Mucosa of rectum (tissue), 2 donors: ENCODE data around the gene RASAL2.

Experiments
- H3K27ac ChIP-seq, 2 donors: one replicate each; pipeline ENCODE4 v1.7.0; 2013; ENCODE audit warnings: inconsistent platforms in 2 of 2, low read depth in 2 of 2, low read length in 2 of 2
- H3K27me3 ChIP-seq, 2 donors: one replicate each; pipeline ENCODE4 v1.7.0; 2013; ENCODE audit warnings: low read length in 2 of 2; ENCODE audit not compliant: control insufficient read depth in 2 of 2, insufficient read depth in 2 of 2
- H3K36me3 ChIP-seq, 2 donors: one replicate each; pipeline ENCODE4 v1.7.0; 2013; ENCODE audit warnings: low read length in 2 of 2; ENCODE audit not compliant: control insufficient read depth in 2 of 2, insufficient read depth in 2 of 2
- H3K4me1 ChIP-seq, 2 donors: one replicate each; pipeline ENCODE4 v1.7.0; 2013; ENCODE audit warnings: low read length in 2 of 2, mild to moderate bottlenecking in 1 of 2; ENCODE audit not compliant: control insufficient read depth in 2 of 2, insufficient read depth in 2 of 2
- H3K4me3 ChIP-seq, 2 donors: one replicate each; pipeline ENCODE4 v1.7.0; 2013; ENCODE audit warnings: low read length in 2 of 2
- H3K9ac ChIP-seq, 2 donors: one replicate each; pipeline ENCODE4 v1.7.0; 2013; ENCODE audit warnings: low read length in 2 of 2, low read depth in 1 of 2, mild to moderate bottlenecking in 1 of 2
- H3K9me3 ChIP-seq, 2 donors: one replicate each; pipeline ENCODE4 v1.7.0; 2013; ENCODE audit warnings: low read length in 2 of 2; ENCODE audit not compliant: control insufficient read depth in 2 of 2
- donor health status: healthy.
- donor health status: Normal muscosa, but diverticular disease.

The RASAL2 gene

GRCh38 chr1:178442925-178443324 lies 349.0 kb downstream of the RASAL2 start:
- Histone ChIP-seq H3K4me3 (no peak overlapping the region), H3K9ac (no peak overlapping the region), H3K27me3 (no peaks in the 10 kb centered on the region), H3K4me1 (no peaks in the 10 kb centered on the region), H3K27ac (no peak overlapping the region), H3K36me3 (peaks cover 9 to 16% of the 10 kb centered on the region in 2 donors), H3K9me3 (no peaks in the 10 kb centered on the region)

DNA sequence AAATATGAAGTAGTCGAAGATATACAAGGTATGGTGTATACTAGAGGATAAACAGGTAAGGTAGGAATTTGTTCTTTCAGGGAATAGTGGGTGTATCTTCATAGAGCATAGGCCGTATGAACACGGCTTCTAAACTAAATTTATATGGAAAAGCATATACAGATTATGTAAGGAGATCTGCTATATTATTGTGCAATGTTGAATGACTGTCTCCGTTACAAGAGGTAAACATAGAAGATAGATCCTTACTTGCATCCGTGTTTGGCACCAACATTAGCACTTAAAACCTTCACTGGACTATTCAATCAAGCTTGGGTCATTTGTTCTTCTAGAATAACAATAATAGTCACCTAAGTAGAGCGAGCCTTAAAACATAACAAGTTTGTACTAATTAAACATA lies 357.0 kb downstream of the RASAL2 start:
- Histone ChIP-seq H3K36me3 (peaks cover 6 to 8% of the 10 kb centered on the region in 2 donors), H3K4me1 (no peaks in the 10 kb centered on the region), H3K9me3 (no peaks in the 10 kb centered on the region), H3K27me3 (no peaks in the 10 kb centered on the region), H3K9ac (no peak overlapping the region), H3K27ac (no peak overlapping the region), H3K4me3 (no peak overlapping the region)

DNA sequence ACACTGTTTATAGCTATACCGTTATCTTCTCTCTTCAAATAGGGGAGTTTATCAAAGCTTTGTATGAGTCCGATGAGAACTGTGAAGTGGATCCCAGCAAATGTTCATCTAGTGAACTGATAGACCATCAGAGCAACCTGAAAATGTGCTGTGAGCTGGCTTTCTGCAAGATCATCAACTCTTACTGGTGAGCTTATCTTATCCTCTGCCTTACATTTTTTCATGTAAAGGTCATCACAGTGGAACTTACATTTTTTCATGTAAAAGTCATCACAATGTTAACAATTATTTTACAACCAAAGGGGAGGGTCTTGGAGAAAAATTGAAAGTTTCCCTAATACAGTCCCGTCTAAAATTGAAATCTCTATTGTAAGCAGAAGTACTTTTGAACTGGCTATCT lies 357.6 kb downstream of the RASAL2 start:
- H3K4me1 ChIP-seq = no peaks in the 10 kb centered on the region
- H3K36me3 ChIP-seq = peaks cover 7 to 8% of the 10 kb centered on the region in 2 donors
- no peaks in the 10 kb centered on the region for H3K27me3 ChIP-seq
- H3K9me3 ChIP-seq = no peaks in the 10 kb centered on the region
- H3K27ac ChIP-seq = no peak overlapping the region
- no peak overlapping the region for H3K4me3 ChIP-seq
- H3K9ac ChIP-seq = no peak overlapping the region

DNA sequence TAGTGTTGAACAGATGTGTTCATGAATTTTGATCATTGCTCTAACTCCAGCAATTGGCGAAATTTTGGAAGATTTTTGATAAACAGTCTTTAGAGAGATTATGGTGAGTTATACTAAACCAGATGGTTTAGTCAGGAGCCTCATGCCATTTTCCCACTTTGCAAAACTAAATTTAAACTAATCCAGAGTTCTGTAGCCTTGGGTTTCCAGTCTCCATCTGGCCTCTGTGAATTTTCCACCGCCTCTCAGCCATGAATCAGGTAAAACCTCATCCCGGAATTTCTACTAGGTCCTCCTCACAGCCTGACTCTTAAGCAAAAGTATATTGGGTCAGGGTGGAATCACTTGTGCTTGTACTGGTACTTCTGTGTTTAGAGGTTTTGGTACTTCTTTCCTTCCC lies 358.1 kb downstream of the RASAL2 start:
- Histone ChIP-seq H3K27me3 (no peaks in the 10 kb centered on the region), H3K36me3 (peaks cover 8 to 12% of the 10 kb centered on the region in 2 donors), H3K9me3 (no peaks in the 10 kb centered on the region), H3K4me3 (no peak overlapping the region), H3K4me1 (no peaks in the 10 kb centered on the region), H3K9ac (no peak overlapping the region), H3K27ac (no peak overlapping the region)

GRCh38 chr1:178456472-178456871 lies 362.6 kb downstream of the RASAL2 start:
- peaks cover 8 to 24% of the 10 kb centered on the region in 2 donors for H3K36me3 ChIP-seq
- no peaks in the 10 kb centered on the region for H3K4me1 ChIP-seq
- no peaks in the 10 kb centered on the region for H3K9me3 ChIP-seq

GRCh38 chr1:178457651-178458050 lies 363.7 kb downstream of the RASAL2 start:
- no peaks in the 10 kb centered on the region for H3K27me3 ChIP-seq
- H3K4me3 ChIP-seq = no peak overlapping the region
- H3K36me3 ChIP-seq = peaks cover 3 to 17% of the 10 kb centered on the region in 2 donors
- H3K27ac ChIP-seq = no peak overlapping the region
- no peak overlapping the region for H3K9ac ChIP-seq
- no peaks in the 10 kb centered on the region for H3K9me3 ChIP-seq
- H3K4me1 ChIP-seq = no peaks in the 10 kb centered on the region

More at GRCh38 chr1:178456472-178456871, 362.6 kb downstream of the RASAL2 start:
- Histone ChIP-seq H3K4me3 (no peak overlapping the region), H3K27ac (no peak overlapping the region), H3K9ac (no peak overlapping the region), H3K27me3 (no peaks in the 10 kb centered on the region)

GRCh38 chr1:178458203-178458602 lies 364.3 kb downstream of the RASAL2 start:
- Histone ChIP-seq H3K9me3 (no peaks in the 10 kb centered on the region), H3K4me1 (no peaks in the 10 kb centered on the region), H3K4me3 (no peak overlapping the region), H3K27me3 (no peaks in the 10 kb centered on the region), H3K27ac (no peak overlapping the region), H3K36me3 (peaks cover 3 to 17% of the 10 kb centered on the region in 2 donors), H3K9ac (no peak overlapping the region)

- no peak overlapping the region for H3K9ac ChIP-seq
- H3K27ac ChIP-seq = no peak overlapping the region
Observed at GRCh38 chr1:178461104-178461503, 367.2 kb downstream of the RASAL2 start.

DNA sequence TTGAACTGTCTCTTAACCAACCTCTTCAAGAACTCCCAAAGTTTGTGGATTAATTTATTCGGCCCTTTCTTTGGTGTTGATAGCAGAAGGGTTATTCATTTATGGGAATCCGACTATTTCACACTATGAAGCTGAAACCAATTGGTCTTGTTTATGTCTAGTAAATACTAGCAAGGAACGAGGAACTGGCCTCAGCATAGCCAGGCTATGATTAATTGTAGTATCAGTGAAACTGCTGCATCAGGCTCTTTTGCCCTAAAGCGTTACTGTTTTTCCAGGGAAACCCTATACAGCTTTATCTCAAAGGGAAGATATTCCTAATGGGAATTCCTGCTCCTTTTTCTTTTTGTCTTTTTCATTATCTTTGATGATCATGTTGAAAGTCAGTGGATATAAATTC lies 367.8 kb downstream of the RASAL2 start:
- H3K9ac ChIP-seq = no peak overlapping the region
- no peak overlapping the region for H3K27ac ChIP-seq
- H3K36me3 ChIP-seq = peaks cover 9 to 26% of the 10 kb centered on the region in 2 donors
- no peaks in the 10 kb centered on the region for H3K4me1 ChIP-seq
- H3K27me3 ChIP-seq = no peaks in the 10 kb centered on the region
- H3K9me3 ChIP-seq = no peaks in the 10 kb centered on the region
- no peak overlapping the region for H3K4me3 ChIP-seq

More at GRCh38 chr1:178461104-178461503, 367.2 kb downstream of the RASAL2 start:
- no peak overlapping the region for H3K4me3 ChIP-seq
- H3K27me3 ChIP-seq = no peaks in the 10 kb centered on the region
- H3K36me3 ChIP-seq = peaks cover 9 to 23% of the 10 kb centered on the region in 2 donors
- no peaks in the 10 kb centered on the region for H3K4me1 ChIP-seq
- H3K9me3 ChIP-seq = no peaks in the 10 kb centered on the region

DNA sequence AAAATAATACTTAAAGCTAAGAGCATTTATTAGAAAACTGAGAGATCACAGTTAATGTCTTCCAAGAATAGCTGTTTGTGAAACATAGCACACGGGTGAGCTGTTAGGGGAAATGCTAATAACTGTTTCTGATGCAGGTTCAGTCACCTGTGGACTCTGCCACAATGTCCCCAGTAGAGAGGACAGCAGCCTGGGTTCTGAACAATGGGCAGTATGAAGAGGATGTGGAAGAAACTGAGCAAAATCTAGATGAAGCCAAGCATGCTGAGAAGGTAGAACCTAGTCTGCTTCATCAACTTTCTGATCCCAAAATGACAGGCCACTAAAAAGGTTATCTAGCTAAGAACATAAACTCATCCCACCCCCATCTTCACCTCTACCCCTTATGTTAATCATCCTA lies 370.2 kb downstream of the RASAL2 start:
- no peaks in the 10 kb centered on the region for H3K4me1 ChIP-seq
- H3K36me3 ChIP-seq = peaks cover 22 to 24% of the 10 kb centered on the region in 2 donors
- H3K9ac ChIP-seq = no peak overlapping the region
- H3K4me3 ChIP-seq = no peak overlapping the region
- no peaks in the 10 kb centered on the region for H3K27me3 ChIP-seq
- no peaks in the 10 kb centered on the region for H3K9me3 ChIP-seq
- no peak overlapping the region for H3K27ac ChIP-seq

GRCh38 chr1:178464566-178464965 lies 370.7 kb downstream of the RASAL2 start:
- H3K4me3 ChIP-seq = no peak overlapping the region
- H3K9ac ChIP-seq = no peak overlapping the region
- H3K9me3 ChIP-seq = no peaks in the 10 kb centered on the region
- H3K27me3 ChIP-seq = no peaks in the 10 kb centered on the region
- no peaks in the 10 kb centered on the region for H3K4me1 ChIP-seq
- no peak overlapping the region for H3K27ac ChIP-seq
- peaks cover 22 to 24% of the 10 kb centered on the region in 2 donors for H3K36me3 ChIP-seq
